Activated naive CD8-positive, alpha-beta T cell (primary cell): ENCODE results near the gene TSPY4.
"Not testable (repeated sequence)": the region's sequence is repeated elsewhere in the genome, so short reads cannot be mapped to it uniquely, and the experiment has no call there.

Experiments
- H3K27ac Mint-ChIP-seq: one replicate; pipeline ENCODE4 v1.8.0; 2021; ENCODE audit warnings: mixed read lengths
- H3K27me3 Mint-ChIP-seq: one replicate; pipeline ENCODE4 v1.8.0; 2021; ENCODE audit warnings: mixed read lengths
- H3K36me3 Mint-ChIP-seq: one replicate; pipeline ENCODE4 v1.8.0; 2021; ENCODE audit warnings: mixed read lengths
- H3K4me1 Mint-ChIP-seq: one replicate; pipeline ENCODE4 v1.8.0; 2021; ENCODE audit warnings: low read depth, mixed read lengths
- H3K4me3 Mint-ChIP-seq: one replicate; pipeline ENCODE4 v1.8.0; 2021; ENCODE audit warnings: mild to moderate bottlenecking, mixed read lengths
- H3K9me3 Mint-ChIP-seq: one replicate; pipeline ENCODE4 v1.8.0; 2021; ENCODE audit warnings: low read depth, mixed read lengths

The TSPY4 gene, protein sequence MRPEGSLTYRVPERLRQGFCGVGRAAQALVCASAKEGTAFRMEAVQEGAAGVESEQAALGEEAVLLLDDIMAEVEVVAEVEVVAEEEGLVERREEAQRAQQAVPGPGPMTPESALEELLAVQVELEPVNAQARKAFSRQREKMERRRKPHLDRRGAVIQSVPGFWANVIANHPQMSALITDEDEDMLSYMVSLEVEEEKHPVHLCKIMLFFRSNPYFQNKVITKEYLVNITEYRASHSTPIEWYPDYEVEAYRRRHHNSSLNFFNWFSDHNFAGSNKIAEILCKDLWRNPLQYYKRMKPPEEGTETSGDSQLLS

DNA sequence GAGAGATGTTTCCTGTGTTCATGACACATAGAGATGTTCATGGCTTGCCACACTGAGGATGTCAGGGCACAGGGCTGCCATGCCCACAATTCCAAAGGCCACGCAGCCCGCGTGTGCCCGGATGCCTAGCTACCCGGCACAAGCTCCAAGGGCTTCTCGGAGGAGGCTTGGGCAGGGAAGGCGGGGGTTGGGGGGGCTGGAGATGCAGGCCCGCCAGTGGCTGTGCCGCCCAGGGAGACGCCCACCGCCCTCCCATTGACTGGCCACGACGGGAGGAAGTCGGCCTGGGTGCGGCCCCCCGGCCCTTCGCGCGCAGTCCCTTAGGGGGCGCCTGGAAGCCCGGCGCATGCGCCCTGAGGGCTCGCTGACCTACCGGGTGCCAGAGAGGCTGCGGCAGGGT lies at the start of gene TSPY4:
TSPY4 (plus strand) TSS at position 301 of the 400 bp plus-strand sequence; CDS start at position 347, 46 bp downstream.
- not testable (repeated sequence) for H3K4me1 Mint-ChIP-seq, H3K4me3 Mint-ChIP-seq, H3K27ac Mint-ChIP-seq, H3K9me3 Mint-ChIP-seq, H3K36me3 Mint-ChIP-seq, H3K27me3 Mint-ChIP-seq

DNA sequence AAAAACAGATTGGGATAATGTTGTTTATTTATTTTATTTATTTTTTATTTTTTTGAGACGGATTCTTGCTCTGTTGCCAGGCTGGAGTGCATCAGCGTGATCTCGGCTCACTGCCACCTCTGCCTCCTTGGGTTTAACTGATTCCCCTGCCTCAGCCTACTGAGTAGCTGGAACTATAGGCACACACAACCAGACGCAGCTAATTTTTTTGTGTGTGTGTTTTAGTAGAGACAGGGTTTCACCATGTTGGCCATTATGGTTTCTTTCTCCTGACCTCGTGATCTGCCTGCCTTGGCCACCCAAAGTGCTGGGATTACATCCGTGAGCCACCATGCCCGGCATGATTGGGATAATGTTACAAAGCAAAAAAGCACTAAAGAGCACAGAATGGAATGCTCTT lies 16.3 kb upstream of the TSPY4 start:
- no peaks in the 10 kb centered on the region for H3K4me1 Mint-ChIP-seq
- H3K9me3 Mint-ChIP-seq = no peaks in the 10 kb centered on the region
- H3K36me3 Mint-ChIP-seq = no peaks in the 10 kb centered on the region
- H3K4me3 Mint-ChIP-seq = no peak overlapping the region
- no peak overlapping the region for H3K27ac Mint-ChIP-seq
- H3K27me3 Mint-ChIP-seq = no peaks in the 10 kb centered on the region

DNA sequence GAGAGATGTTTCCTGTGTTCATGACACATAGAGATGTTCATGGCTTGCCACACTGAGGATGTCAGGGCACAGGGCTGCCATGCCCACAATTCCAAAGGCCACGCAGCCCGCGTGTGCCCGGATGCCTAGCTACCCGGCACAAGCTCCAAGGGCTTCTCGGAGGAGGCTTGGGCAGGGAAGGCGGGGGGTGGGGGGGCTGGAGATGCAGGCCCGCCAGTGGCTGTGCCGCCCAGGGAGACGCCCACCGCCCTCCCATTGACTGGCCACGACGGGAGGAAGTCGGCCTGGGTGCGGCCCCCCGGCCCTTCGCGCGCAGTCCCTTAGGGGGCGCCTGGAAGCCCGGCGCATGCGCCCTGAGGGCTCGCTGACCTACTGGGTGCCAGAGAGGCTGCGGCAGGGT lies 20.2 kb downstream of the TSPY4 start, which contains the start of gene TSPY8:
TSPY8 (plus strand) TSS at position 301 of the 400 bp plus-strand sequence; CDS start at position 347, 46 bp downstream.
- H3K4me1 Mint-ChIP-seq, H3K27me3 Mint-ChIP-seq, H3K9me3 Mint-ChIP-seq, H3K27ac Mint-ChIP-seq, H3K4me3 Mint-ChIP-seq, H3K36me3 Mint-ChIP-seq: not testable (repeated sequence)
